Measurements from ENCODE around the gene CSTB. TPM values are rescaled to one million over a fixed set of nuclear protein-coding genes. Genes with fewer than 3 reads are reported as not detected.

CSTB gene
- total and polyA plus RNA-seq, 8 donors, result 7.4 to 35.6 (median 14.1) TPM

GRCh38 chr21:43802713-43803313 lies 26.7 kb upstream of the CSTB start:
- TF ChIP-seq CTCF (IDR thresholded peaks at IDR 0.05), result no peak
- Histone ChIP-seq H3K27me3 (no peaks in the 10 kb centered on the region), H3K9me3 (no peaks in the 10 kb centered on the region), H3K27ac (no peak overlapping the region), H3K4me1 (no peaks in the 10 kb centered on the region), H3K4me3 (no peak overlapping the region), H3K36me3 (peaks cover 0 to 27% (median 0%) of the 10 kb centered on the region in 3 donors)
- DNase-seq (peak in 1 of 6 donors; percentile 44), FAIRE-seq (no peak), ATAC-seq (no peak)
- WGBS, 2 donors, result 90% methylated on average over 14 of the region's 14 CpGs
- intact Hi-C loops (cut with DNase I), result loop anchor here in 1 of 3 donors (10.0 kb wide), 2 partner anchors 152 to 182 kb away; no protein-coding TSS in a partner anchor

- H3K4me3 ChIP-seq, result no peak overlapping the region
- H3K36me3 ChIP-seq, result peaks cover 0 to 37% (median 0%) of the 10 kb centered on the region in 3 donors
- FAIRE-seq (no peak), ATAC-seq (no peak), DNase-seq (peak in 1 of 6 donors; percentile 29)
- H3K9me3 ChIP-seq, result no peaks in the 10 kb centered on the region
- H3K27me3 ChIP-seq, result no peaks in the 10 kb centered on the region
- no peaks in the 10 kb centered on the region for H3K4me1 ChIP-seq
- WGBS, 2 donors, result 96 to 97% methylated on average over 42 of the region's 42 CpGs
- intact Hi-C loops (cut with DNase I), result loop anchor here in 1 of 3 donors (10.0 kb wide), 2 partner anchors 154 to 184 kb away; no protein-coding TSS in a partner anchor
- H3K27ac ChIP-seq, result no peak overlapping the region
- no peak for TF ChIP-seq CTCF (IDR thresholded peaks at IDR 0.05)
Measured at GRCh38 chr21:43801006-43801783, 25.1 kb upstream of the CSTB start.

GRCh38 chr21:43800566-43800965 lies 24.5 kb upstream of the CSTB start:
- intact Hi-C loops (cut with DNase I), result loop anchor here in 1 of 3 donors (10.0 kb wide), 2 partner anchors 154 to 184 kb away; no protein-coding TSS in a partner anchor
- 91 to 96% methylated on average over 14 of the region's 14 CpGs for WGBS, 2 donors
- Histone ChIP-seq H3K27ac (no peak overlapping the region), H3K9me3 (no peaks in the 10 kb centered on the region), H3K36me3 (peaks cover 0 to 42% (median 0%) of the 10 kb centered on the region in 3 donors), H3K4me1 (no peaks in the 10 kb centered on the region), H3K4me3 (no peak overlapping the region), H3K27me3 (no peaks in the 10 kb centered on the region)
- ATAC-seq (no peak), FAIRE-seq (no peak), DNase-seq (peak in 1 of 6 donors; percentile 42)
- TF ChIP-seq CTCF (IDR thresholded peaks at IDR 0.05), result no peak

GRCh38 chr21:43800124-43800523 lies 24.0 kb upstream of the CSTB start:
- Histone ChIP-seq H3K27me3 (no peaks in the 10 kb centered on the region), H3K9me3 (no peaks in the 10 kb centered on the region), H3K4me3 (no peak overlapping the region), H3K27ac (no peak overlapping the region), H3K36me3 (peaks cover 0 to 44% (median 0%) of the 10 kb centered on the region in 3 donors), H3K4me1 (no peaks in the 10 kb centered on the region)
- intact Hi-C loops (cut with DNase I), result loop anchor here in 1 of 3 donors (10.0 kb wide), 2 partner anchors 155 to 185 kb away; no protein-coding TSS in a partner anchor
- 93 to 96% methylated on average over 17 of the region's 17 CpGs for WGBS, 2 donors
- FAIRE-seq (no peak), ATAC-seq (no peak), DNase-seq (no peak)
- TF ChIP-seq CTCF (IDR thresholded peaks at IDR 0.05), result no peak
